HCT116 (cell line): ENCODE results near the gene TYW1B. TPM values are rescaled to one million over a fixed set of nuclear protein-coding genes. Genes with fewer than 3 reads are reported as not detected.
"Not testable (repeated sequence)": the region's sequence is repeated elsewhere in the genome, so short reads cannot be mapped to it uniquely, and the experiment has no call there.

Source experiments
- ATAC-seq: fragments of 200-7000 bp; cut with Tn5 transposase; 2 replicates; pipeline ENCODE4 v1.9.1; 2020; ENCODE audit warnings: mild to moderate bottlenecking, moderate library complexity
- BruUV-seq: library from RNA; stranded (reverse); fragments of 400-500 nt; replicated peaks from 2 replicates; lab custom pipeline; 2021; lab: Mats Ljungman, UMichigan
- CTCF ChIA-PET: fragments of 300-600 bp; sonication (Branson Sonifier 250); formaldehyde crosslinking; loops from one replicate; lab custom pipeline; 2021; ENCODE audit warnings: antibody characterized with exemption; lab: Charles Lee
- POLR2A ChIA-PET: fragments of 300-600, 350-600 bp; sonication (Branson Sonifier 250); formaldehyde crosslinking; loops from one replicate; lab custom pipeline; 2021; ENCODE audit warnings: antibody characterized with exemption; lab: Charles Lee
- RAD21 ChIA-PET, 2 experiments: fragments of 300-600 bp; sonication (Branson Sonifier 250); formaldehyde crosslinking; loops; one replicate each; lab custom pipeline; 2023; ENCODE audit warnings: low total read pairs in 2 of 2; ENCODE audit not compliant: uncharacterized antibody in 2 of 2, unreplicated experiment in 2 of 2, low non-redundant PET in 1 of 2; lab: Charles Lee
- DNase-seq: peaks from one replicate; pipeline ENCODE4 v3.0.0-alpha.2; 2010; ENCODE audit warnings: low read depth, low spot score
- H2AFZ ChIP-seq: fragments of 200-600 bp; shearing (Covaris generic), sonication (generic); 2 replicates; pipeline ENCODE4 v1.6.1; 2017; ENCODE audit warnings: low read depth, mixed run types, mixed read lengths, antibody characterized with exemption, low read length; ENCODE audit not compliant: poor library complexity, severe bottlenecking
- H3K27ac ChIP-seq: 2 replicates; pipeline ENCODE4 v1.5.1; 2012; ENCODE audit warnings: low read depth, low read length
- H3K27me3 ChIP-seq: fragments of 200-600 bp; sonication (generic); 2 replicates; pipeline ENCODE4 v1.6.1; 2016; ENCODE audit warnings: mixed run types, low read length, mixed read lengths; ENCODE audit not compliant: insufficient read depth
- H3K36me3 ChIP-seq, 2 experiments: fragments of 200-500 bp in 1 of 2; fragments of 200-600 bp in 1 of 2; sonication (Bioruptor generic) in 1 of 2; sonication (generic) in 1 of 2; 2 replicates each; pipeline versions ENCODE4 v1.5.1 to v1.6.1; 2014 to 2016; ENCODE audit warnings: low read length in 2 of 2, inconsistent platforms in 1 of 2, mixed read lengths in 1 of 2, mixed run types in 1 of 2; ENCODE audit not compliant: insufficient read depth in 2 of 2, control insufficient read depth in 1 of 2
- H3K4me1 ChIP-seq, 2 experiments: fragments of 200-600 bp in 1 of 2; sonication (generic) in 1 of 2; 2 replicates each; pipeline versions ENCODE4 v1.5.1 to v1.6.1; 2012 to 2017; ENCODE audit warnings: low read length in 2 of 2, inconsistent platforms in 1 of 2, mild to moderate bottlenecking in 1 of 2, mixed read lengths in 1 of 2, mixed run types in 1 of 2, moderate library complexity in 1 of 2; ENCODE audit not compliant: insufficient read depth in 2 of 2, control insufficient read depth in 1 of 2
- H3K4me2 ChIP-seq: fragments of 200-600 bp; sonication (generic); 2 replicates; pipeline ENCODE4 v1.6.1; 2017; ENCODE audit warnings: mixed run types, low read length, mixed read lengths
- H3K4me3 ChIP-seq, 2 experiments: fragments of 200-600 bp in 1 of 2; sonication (generic) in 1 of 2; replicated peaks in 1 of 2; 2 replicates each; pipeline ENCODE4 v1.5.1; 2011 to 2016; ENCODE audit warnings: low read length in 2 of 2, control low read depth in 1 of 2, low read depth in 1 of 2, mild to moderate bottlenecking in 1 of 2, mixed read lengths in 1 of 2, mixed run types in 1 of 2
- H3K79me2 ChIP-seq: fragments of 200-600 bp; sonication (generic); 2 replicates; pipeline ENCODE4 v1.6.1; 2017; ENCODE audit warnings: mild to moderate bottlenecking, mixed run types, low read length, moderate library complexity, mixed read lengths; ENCODE audit not compliant: insufficient read depth
- H3K9ac ChIP-seq: fragments of 200-600 bp; sonication (generic); 2 replicates; pipeline ENCODE4 v1.6.1; 2016; ENCODE audit warnings: low read length, mixed read lengths
- H3K9me2 ChIP-seq: fragments of 200-600 bp; sonication (generic), shearing (Covaris generic); 2 replicates; pipeline ENCODE4 v1.6.1; 2017; ENCODE audit warnings: mixed run types, mild to moderate bottlenecking, moderate library complexity; ENCODE audit not compliant: insufficient read depth
- H3K9me3 ChIP-seq, 2 experiments: fragments of 200-500 bp in 1 of 2; fragments of 200-600 bp in 1 of 2; sonication (Bioruptor generic) in 1 of 2; sonication (generic) in 1 of 2; 2 replicates each; pipeline ENCODE4 v1.6.1; 2014 to 2017; ENCODE audit warnings: low read length in 2 of 2, mixed read lengths in 2 of 2, inconsistent platforms in 1 of 2, low read depth in 1 of 2, mild to moderate bottlenecking in 1 of 2, mixed run types in 1 of 2, moderate library complexity in 1 of 2; ENCODE audit not compliant: control insufficient read depth in 1 of 2, insufficient read depth in 1 of 2
- H4K20me1 ChIP-seq: fragments of 200-600 bp; sonication (generic), shearing (Covaris generic); 2 replicates; pipeline ENCODE4 v1.6.1; 2017; ENCODE audit warnings: mixed run types, mild to moderate bottlenecking, moderate library complexity; ENCODE audit not compliant: insufficient read depth
- intact Hi-C: fragments of 100-400 bp; cut with micrococcal nuclease; formaldehyde crosslinking; loops from 2 replicates; pipeline ENCODE4 v1.10.0; 2022
- total RNA-seq: library from RNA; stranded (reverse); gene quantifications from one replicate; pipeline ENCODE4 v1.2.1, GENCODE V29; 2021; ENCODE audit not compliant: unreplicated experiment

TYW1B gene
- total RNA-seq, 1 experiment from 2014 or later: 2.4 TPM

DNA sequence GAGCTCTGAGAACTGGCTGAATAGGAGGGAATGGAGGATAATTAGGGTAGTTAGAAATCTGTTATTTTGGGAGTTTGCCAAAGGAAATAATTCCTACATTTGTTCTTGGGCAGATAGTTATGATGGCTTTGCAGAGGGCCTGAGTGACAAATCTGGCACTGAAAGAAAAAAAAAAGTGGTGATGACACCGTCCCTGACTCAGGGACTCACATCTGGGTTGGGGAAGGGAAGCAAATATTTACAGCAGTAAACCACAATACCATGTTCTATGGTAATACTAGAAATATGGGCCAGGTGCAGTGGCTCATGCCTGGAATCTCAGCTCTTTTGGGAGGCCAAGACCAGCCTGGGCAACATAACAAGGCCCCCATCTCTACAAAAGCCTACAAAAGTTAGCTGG lies 29.9 kb upstream of the TYW1B start:
- intact Hi-C loops, POLR2A ChIA-PET, DNase-seq: not testable (repeated sequence)

DNA sequence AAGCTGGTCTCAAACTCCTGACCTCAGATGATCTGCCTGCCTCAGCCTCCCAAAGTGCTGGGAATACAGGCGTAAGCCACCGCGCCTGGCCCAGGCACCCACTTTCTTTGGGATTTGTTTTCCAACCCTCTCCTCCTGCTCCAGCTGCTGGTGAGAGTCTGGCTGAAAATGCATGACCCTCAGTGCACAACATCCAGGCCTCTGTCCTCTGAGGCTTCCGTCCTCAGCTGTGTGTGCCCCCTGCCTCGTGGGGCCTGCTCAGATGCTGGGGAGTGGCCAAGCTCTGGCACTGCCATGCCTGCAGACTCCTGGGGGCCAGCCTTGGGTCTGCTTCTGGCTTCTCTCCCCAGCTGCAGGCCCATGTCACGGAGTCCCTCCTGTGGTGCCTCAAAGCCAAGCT lies 27.3 kb upstream of the TYW1B start:
- H3K79me2 ChIP-seq, H3K9me2 ChIP-seq, BruUV-seq, H3K36me3 ChIP-seq, H3K4me2 ChIP-seq, H3K27ac ChIP-seq, H3K4me3 ChIP-seq, H3K9me3 ChIP-seq, H3K27me3 ChIP-seq, H4K20me1 ChIP-seq, POLR2A ChIA-PET, H2AFZ ChIP-seq, DNase-seq, CTCF ChIA-PET, H3K4me1 ChIP-seq, RAD21 ChIA-PET, H3K9ac ChIP-seq, intact Hi-C loops, ATAC-seq: not testable (repeated sequence)

More for the DNA sequence above, 29.9 kb upstream of the TYW1B start:
- H3K4me1 ChIP-seq, H3K4me3 ChIP-seq, RAD21 ChIA-PET, H3K36me3 ChIP-seq, H2AFZ ChIP-seq, H3K9me3 ChIP-seq, H3K27ac ChIP-seq, CTCF ChIA-PET, H3K79me2 ChIP-seq, H3K4me2 ChIP-seq, ATAC-seq, H3K9me2 ChIP-seq, H3K27me3 ChIP-seq, BruUV-seq, H4K20me1 ChIP-seq, H3K9ac ChIP-seq: not testable (repeated sequence)

DNA sequence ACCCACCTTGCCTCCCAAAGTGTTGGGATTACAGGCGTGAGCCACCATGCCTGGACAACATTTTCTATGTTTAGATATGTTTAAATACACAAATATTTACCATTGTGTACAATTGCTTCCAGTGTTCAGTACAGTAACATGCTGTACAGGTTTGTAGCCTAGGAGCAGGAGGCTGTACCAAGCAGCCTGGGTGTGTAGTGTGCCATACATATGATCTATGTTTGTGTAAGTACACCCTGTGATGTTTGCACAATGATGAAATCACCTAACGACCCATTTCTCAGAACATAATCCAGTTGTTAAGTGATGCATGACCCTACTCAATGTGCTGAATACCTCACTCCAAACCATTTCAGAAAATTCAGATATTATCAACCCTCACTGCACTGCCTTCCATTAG lies 24.9 kb upstream of the TYW1B start:
- H2AFZ ChIP-seq, RAD21 ChIA-PET, H3K27ac ChIP-seq, ATAC-seq, intact Hi-C loops, H3K27me3 ChIP-seq, POLR2A ChIA-PET, H3K36me3 ChIP-seq, H3K9ac ChIP-seq, DNase-seq, H3K4me2 ChIP-seq, H3K9me3 ChIP-seq, H3K4me1 ChIP-seq, CTCF ChIA-PET, BruUV-seq, H4K20me1 ChIP-seq, H3K79me2 ChIP-seq, H3K4me3 ChIP-seq, H3K9me2 ChIP-seq: not testable (repeated sequence)

DNA sequence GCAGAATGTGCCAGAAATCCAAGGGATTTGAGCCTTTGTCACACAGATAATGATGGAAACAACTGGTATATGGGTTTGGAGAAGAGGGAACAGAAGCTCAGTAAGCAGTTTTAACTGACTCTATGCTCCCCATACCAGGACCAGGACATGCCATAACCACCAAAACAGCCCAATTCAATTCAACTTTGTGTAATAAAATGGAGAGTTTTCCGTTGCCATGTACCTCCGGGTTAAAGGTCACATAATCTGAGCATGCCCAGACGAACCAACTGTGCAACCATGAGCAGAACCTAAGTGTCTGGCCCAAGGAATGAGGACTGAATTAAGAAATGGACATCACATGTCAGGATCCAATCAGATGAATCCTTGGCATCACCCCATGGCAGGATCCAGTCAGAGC lies 22.7 kb upstream of the TYW1B start:
- H3K36me3 ChIP-seq, H3K27me3 ChIP-seq, DNase-seq, POLR2A ChIA-PET, CTCF ChIA-PET, H3K9me2 ChIP-seq, intact Hi-C loops, H3K9me3 ChIP-seq, H3K79me2 ChIP-seq, H3K27ac ChIP-seq, RAD21 ChIA-PET, BruUV-seq, H3K4me3 ChIP-seq, H3K4me2 ChIP-seq, H4K20me1 ChIP-seq, H2AFZ ChIP-seq, H3K4me1 ChIP-seq, H3K9ac ChIP-seq, ATAC-seq: not testable (repeated sequence)

DNA sequence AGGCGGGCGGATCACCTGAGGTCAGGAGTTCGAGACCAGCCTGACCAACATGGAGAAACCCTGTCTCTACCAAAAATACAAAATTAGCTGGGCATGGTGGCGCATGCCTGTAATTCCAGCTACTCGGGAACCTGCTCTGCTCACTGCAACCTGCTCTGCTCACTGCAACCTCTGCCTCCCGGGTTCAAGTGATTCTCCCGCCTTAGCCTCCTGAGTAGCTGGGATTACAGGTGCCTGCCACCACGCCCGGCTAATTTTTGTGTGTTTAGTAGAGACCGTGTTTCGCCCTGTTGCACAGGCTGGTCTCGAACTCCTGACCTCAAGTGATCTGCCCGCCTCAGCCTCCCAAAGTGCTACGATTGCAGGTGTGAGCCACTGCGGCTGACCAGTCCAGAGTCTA lies 16.1 kb upstream of the TYW1B start:
- H3K4me3 ChIP-seq, BruUV-seq, H3K36me3 ChIP-seq, CTCF ChIA-PET, H3K27ac ChIP-seq, H3K27me3 ChIP-seq, DNase-seq, H3K4me2 ChIP-seq, H3K79me2 ChIP-seq, H3K9me2 ChIP-seq, ATAC-seq, H3K4me1 ChIP-seq, intact Hi-C loops, H3K9me3 ChIP-seq, H2AFZ ChIP-seq, RAD21 ChIA-PET, H3K9ac ChIP-seq, H4K20me1 ChIP-seq, POLR2A ChIA-PET: not testable (repeated sequence)
